HG02840 (cell line): ENCODE data around the gene LRRC38.

ENCODE experiments used
- ATAC-seq: cut with Tn5 transposase; IDR thresholded peaks from one replicate; pipeline ENCODE4 v1.9.1; 2021; ENCODE audit warnings: mild to moderate bottlenecking, moderate library complexity, moderate number of reproducible peaks; ENCODE audit not compliant: unreplicated experiment, low FRiP score

The LRRC38 gene

DNA sequence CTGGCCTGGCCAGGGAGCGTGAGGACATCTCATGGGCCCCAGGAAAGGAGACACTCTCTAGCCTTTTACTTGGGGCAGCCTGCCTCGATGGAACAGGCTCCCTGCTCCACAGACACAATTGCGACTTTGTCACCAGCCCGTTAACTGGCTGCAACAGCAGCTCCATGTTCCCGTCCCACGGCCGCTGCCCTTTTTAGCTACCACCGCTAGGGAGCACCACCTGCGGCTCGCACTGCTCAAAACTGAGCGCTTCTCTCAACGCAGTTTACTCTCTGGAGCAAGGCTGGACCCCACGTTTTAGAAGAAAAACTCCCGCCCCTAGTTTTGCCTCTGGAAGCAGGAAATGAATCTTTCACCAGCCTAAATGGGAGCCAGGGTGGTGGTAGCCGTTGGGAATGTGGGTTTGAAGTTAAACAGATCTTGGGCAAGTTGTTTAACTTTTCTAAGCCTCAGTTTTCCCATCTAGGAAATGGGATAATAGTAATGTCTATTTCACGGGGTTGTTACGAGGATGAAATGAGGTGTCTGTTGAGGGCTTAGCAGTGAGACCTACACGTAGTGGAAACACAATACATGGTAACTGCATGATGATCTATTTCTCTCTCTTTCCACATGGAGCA lies 3.5 kb upstream of the LRRC38 start:
- ATAC-seq, result no peak

DNA sequence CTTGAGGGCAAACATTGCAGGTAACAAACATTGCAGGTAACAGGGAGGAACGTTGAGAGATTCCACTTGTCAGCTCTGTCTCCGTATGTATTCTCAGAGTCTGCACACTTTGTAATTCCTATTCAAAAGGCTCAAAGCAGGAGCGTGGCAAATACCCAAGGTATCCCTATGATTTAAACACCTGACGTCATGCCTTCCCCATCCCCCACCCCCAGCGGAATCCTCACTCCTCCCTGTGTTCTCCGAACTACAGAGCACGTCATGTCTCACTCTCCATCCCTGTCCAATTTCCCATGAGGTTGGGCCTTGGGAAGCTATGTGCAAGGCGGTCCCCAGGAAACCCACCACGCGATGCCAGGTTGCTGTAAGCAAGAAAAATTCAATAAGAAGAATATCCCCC lies 2.8 kb upstream of the LRRC38 start:
- ATAC-seq, result no peak

GRCh38 chr1:13514821-13515220 lies 1.0 kb upstream of the LRRC38 start:
- ATAC-seq, result no peak

- no peak for ATAC-seq
These were observed 524 bp downstream of the LRRC38 start for GRCh38 chr1:13513063-13513894.

DNA sequence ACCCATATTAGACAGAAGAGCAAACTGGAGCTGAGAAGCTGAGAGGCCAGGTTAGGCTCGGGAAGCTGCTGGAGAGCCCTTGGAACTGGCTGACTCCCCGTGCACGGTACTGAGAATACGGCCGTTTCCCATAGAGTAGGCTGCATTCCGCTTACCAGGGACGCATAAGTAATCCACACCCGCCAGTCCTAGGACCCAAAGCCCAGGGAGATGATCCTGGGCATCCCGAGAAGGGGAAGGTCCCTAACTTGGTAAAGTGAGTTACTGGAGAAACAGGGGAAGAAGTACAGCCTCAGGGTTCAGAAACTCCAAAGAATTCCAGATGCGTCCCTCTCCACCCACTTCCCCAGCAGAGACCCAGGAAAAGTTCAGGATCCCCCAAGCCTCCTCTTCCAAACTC lies 1.3 kb downstream of the LRRC38 start:
- ATAC-seq, result no peak

- ATAC-seq, result no peak
These were observed 3.3 kb downstream of the LRRC38 start for GRCh38 chr1:13510499-13510898.

- ATAC-seq, result no peak
These were observed 6.7 kb downstream of the LRRC38 start for GRCh38 chr1:13507075-13507474.

DNA sequence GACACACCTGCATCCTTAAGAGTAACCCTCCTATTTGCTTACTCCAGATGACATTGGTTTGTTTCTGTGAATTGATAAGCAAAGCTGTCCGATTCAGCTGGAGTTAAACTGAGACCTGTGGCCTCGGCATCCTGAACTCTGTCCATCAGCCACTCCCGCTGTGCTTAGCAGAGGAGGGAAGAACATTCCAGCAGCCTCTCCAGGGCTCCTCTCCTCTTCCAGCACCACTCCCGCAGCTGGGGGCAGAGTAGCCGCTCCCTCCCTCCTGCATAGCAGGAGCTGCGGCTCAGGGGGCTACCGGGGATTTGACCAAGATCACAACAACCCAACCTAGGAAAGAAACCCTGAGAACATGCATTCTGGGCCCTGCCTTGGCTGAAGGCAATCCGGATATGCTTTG lies 8.8 kb downstream of the LRRC38 start:
- ATAC-seq, result no peak

- ATAC-seq, result no peak
These were observed 13.0 kb downstream of the LRRC38 start for GRCh38 chr1:13500806-13501205.

GRCh38 chr1:13499422-13499821 lies 14.4 kb downstream of the LRRC38 start:
- no peak for ATAC-seq

GRCh38 chr1:13498553-13498952 lies 15.2 kb downstream of the LRRC38 start:
- no peak for ATAC-seq

- no peak for ATAC-seq
These were observed 18.6 kb downstream of the LRRC38 start for GRCh38 chr1:13495186-13495585.

- ATAC-seq, result no peak
These were observed 19.1 kb downstream of the LRRC38 start for GRCh38 chr1:13494712-13495111.

DNA sequence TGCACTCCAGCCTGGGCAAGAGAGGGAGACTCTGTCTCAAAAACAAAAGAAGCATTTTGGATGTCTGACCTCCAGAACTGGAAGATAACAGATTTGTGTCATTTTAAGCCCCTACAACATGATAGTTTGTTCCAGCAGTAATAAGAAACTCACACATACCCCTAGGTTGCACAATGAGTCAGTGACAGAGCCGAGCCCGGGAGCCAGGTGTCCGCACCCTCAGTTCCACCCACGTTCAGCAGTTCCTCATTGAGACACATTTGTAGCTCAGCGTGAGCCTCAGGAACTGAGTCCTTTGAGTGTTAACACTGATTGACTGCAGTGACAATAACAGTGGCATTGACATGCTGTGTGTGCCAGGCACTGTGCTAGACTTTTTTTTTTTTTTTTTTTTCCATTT lies 19.8 kb downstream of the LRRC38 start:
- no peak for ATAC-seq

DNA sequence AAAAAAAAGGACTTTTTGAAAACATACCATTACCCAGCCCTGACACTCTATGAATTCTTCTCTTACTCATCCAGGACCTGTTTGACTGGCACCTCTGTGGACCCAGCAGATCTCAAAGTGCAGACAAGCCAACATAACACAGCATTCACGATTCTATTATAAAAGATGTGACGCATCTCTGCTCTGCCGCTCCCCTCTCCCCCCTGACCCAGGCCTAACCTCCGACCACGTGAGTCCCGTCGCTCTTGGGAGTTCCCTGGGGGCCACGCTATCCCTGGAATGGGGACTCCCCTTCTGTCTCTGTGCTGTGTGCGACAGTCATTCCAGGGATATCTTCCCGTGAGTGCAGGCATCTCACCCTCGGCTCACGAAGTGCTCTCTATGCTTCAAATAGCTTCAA lies 21.1 kb downstream of the LRRC38 start:
- no peak for ATAC-seq

DNA sequence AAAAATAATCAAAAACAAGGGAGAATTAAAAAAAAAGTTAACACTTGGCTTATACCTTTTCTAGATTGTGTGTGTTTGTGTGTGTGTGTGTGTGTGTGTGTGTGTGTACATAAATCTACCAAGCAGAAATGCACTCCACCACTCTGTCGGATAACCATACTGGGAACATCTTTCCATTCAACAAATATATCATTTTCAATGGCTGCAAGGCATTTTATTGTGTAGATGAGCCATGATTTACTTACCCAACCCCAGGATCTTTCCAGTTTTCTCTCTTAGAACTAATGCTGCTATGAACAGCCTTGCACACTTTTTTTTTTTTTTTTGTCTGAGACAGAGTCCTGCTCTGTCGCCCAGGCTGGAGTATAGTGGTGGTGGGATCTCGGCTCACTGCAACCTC lies 25.8 kb downstream of the LRRC38 start:
- ATAC-seq, result no peak

DNA sequence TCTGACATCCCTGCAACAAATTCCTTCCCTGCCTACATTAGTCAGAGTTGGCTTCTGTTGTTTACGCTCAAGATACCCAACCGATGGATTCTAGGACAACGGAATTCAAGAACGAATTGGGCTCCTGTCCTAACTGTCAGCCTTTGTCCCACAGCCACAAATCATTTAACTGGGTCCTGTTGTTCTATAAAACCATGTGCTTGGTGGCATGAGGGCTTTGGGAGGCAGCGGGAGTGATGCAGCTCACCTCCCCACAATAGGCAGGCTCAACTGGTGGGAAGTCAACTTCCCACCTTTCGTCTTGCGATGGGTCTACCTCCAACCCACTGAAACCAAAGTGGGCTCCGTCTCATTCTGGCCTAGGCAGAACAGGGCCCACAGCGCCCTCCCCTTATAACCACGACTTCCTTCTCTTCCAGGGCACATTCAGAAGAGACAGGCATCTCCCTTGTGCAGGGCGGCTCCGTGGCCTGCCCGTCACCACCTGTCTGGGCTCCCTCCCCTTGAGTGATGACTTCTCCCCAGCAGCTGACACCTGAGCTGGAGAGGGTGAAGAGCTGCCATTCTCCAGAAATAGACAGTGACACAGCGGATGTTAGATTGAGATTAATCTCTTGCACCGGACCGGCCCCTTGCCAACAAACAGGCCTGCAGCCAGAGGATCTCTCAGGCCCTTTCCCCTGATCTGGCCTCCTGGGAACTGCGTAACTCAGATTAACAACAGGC lies 26.5 kb downstream of the LRRC38 start:
- no peak for ATAC-seq

DNA sequence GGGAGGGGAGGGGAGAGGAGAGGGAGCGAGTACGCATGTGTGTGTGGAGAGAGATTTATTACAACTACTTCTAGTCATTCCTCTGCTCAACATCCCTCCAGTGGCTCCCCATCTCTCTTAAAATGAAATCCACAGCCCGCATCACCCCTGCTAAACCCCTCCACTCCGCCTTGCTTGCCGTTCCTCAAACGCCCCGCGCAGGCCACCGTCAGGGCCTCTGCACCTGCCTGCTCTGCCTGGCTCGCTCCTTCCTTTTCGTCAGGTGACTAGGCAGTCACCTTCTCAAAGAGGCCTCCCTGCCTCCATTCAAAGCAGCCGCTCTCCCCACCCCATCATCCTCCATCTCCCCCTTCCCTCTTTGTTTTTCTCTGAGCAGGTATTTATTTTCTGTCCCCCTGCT lies 29.9 kb downstream of the LRRC38 start:
- no peak for ATAC-seq

DNA sequence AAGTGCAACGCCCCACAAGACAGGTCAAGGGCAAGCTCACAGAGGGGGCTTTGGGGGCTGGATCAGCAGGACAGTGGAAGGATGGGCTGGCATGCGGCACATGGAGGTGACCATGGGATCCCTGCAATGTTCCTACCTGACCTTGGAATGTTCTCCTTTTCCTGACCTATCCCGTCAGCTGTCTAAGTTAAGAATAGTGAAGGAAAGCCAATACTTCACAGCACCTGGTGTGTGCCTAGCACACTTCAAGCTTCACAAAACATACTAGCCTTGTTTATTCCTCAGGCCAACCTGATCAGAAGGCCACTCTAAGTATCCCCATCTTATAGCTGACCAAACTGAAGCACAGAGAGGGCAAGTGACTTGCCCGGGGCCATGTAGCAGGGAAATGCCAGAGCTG lies 31.2 kb downstream of the LRRC38 start:
- ATAC-seq, result no peak

- ATAC-seq, result no peak
These were observed 34.5 kb downstream of the LRRC38 start for GRCh38 chr1:13479171-13479856.

DNA sequence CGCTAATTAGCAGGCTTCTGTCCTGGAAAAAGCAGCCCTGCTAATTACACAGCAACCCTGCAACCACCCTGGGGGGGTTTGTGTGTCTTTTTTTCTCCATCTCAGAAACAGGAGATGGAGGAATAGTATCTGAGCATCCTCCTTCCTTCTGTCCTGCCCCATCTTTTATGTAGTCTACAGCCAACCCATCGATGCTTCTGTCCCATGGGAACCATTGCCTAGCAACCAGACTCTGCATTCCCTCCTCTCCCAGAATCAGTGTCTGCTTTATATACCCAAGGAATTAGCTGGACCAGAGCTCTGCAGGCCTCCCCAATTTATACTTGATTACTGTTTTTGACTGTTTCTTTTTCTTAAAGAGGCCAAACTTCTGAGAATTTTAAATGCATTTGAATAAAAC lies 35.1 kb downstream of the LRRC38 start:
- ATAC-seq, result no peak
